RCC 7860 (cell line): ENCODE measurements around the gene FBXO46.
"Not testable (repeated sequence)": the region's sequence is repeated elsewhere in the genome, so short reads cannot be mapped to it uniquely, and the experiment has no call there.

Experiments used
- DNase-seq: peaks from one replicate; pipeline ENCODE4 v3.0.0-alpha.2; 2015; ENCODE audit warnings: low spot score
- FAIRE-seq: peaks from 2 replicates; lab custom pipeline; 2012; peaks lifted over from hg19 to GRCh38; lab: Jason Lieb, UNC

The FBXO46 gene

DNA sequence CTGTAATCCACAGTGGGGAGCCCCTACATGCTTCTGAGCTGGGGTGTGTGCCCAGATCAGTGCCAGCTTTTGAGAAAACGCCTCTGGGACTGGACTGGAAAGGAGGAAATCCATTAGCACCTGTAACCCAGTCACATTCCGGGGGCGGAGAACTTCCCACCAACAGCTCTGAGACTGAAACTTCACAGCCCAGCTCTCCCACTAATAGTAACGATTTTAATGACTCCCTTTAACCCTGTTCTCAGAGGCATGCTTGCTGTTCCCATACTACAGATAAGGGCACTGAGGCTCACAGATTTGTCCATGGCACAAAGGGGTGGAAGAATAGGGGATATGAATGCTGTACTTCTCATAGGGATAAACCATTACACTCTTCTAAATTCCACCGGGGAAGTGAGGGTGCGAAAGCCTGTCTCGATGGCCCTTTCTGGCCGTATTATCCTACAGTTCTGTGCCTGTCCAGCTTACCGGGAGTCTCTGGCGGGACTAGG, 851 bp downstream of the FBXO46 start:
- DNase-seq (no peak), FAIRE-seq (no peak)

DNA sequence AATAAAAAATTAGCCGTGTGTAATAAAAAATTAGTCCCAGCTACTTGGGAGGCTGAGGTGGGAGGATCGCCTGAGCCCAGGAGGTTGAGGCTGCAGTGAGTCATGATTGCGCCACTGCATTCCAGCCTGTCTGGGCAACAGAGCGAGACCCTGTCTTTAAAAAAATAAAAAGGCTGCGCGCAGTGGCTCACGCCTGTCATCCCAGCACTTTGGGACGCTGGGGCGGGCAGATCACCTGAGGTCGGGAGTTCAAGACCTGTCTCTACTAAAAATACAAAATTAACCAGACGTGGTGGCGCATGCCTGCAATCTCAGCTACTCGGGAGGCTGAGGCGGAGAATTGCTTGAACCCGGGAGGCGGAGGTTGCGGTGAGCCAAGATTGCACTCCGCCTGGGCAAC, 2.0 kb downstream of the FBXO46 start:
- FAIRE-seq, DNase-seq: not testable (repeated sequence)

DNA sequence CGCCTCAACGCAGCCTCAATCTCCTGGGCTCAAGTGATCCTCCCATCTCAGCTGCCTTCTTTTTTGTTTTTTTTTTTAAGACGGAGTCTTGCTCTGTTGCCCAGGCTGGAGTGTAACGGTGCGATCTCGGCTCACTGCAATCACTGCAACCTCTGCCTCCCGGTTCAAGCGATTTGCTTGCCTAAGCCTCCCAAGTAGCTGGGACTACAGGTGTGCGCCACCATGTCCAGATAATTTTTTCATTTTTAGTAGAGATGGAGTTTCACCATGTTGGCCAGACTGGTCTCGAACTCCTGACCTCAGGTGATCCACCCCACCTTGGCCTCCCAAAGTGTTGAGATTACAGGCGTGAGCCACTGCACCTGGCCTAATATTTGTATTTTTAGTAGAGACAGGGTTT, 10.6 kb downstream of the FBXO46 start:
- not testable (repeated sequence) for DNase-seq, FAIRE-seq

DNA sequence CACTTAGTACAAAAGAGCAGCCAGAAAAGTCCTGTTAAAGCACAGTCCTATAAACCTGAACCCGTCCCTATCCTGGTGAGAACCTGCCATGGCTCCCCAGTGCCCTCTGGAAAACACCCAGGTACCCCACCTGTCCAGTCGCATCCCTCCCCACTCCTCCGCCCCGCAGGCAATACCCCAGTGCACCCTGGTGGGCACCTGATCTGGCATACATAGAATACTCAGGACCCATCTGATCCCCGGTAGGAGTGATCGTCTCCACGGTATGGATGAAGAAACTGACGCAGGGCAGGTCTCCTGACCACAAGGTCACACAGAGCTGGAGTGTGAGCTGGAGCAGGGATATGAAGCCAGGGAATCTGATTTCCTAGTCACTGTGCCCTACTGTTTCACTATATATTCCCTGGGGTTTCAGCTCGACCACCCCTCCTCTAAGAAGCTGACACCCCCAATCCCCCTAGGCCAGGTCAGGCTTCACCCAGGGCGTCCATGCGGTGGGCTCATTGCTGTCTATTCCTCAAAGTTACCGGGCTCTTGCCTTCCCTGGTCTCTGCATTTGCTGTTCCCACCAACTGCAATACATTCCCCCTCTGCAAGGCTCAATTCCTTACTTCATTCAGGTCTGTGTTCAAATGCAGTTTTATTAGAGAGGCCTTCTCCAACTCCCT, 12.6 kb downstream of the FBXO46 start:
- DNase-seq: no peak
- FAIRE-seq: no peak

DNA sequence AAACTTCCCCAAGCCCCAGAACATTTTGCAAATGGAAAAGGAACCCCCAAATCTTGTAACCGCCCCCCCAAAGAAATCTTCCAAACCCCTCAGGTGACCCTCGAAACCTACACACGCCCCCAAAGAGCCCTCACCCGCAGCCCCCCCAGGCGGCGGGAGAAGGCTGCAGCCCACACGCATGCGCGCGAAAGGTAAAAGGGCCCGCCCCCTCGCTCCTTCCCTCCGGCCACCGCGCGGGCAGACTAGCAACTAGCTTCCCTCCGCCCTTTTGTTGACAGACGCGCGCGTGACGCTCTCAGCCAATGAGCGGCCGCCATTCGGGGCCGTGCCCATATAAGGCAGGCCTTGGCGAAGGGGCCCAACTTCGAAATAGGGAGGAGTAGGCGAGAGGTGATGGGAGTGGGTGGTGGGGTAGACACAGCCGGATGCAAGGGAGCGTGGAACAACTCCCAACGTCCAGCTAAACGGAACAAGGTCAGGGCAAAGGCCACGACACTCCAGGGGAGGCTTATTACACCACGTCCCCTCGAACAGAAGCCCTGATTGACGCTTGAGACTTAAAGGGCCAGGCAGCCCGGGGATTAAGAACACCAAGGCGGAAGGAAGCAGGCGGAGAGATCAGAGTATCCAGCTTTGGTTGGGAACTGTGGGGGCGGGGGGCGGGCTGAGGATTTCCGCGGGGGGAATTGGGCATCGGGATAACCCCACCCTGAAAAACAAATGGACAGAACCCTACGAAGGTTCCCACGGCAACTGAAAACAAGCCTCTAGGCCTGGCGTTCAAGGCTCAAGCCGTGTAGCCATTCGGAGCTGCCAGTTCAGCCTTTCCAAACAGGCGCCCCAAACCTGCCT, 13.3 kb downstream of the FBXO46 start:
- DNase-seq: peak; percentile 98
- peak; percentile 87 for FAIRE-seq

DNA sequence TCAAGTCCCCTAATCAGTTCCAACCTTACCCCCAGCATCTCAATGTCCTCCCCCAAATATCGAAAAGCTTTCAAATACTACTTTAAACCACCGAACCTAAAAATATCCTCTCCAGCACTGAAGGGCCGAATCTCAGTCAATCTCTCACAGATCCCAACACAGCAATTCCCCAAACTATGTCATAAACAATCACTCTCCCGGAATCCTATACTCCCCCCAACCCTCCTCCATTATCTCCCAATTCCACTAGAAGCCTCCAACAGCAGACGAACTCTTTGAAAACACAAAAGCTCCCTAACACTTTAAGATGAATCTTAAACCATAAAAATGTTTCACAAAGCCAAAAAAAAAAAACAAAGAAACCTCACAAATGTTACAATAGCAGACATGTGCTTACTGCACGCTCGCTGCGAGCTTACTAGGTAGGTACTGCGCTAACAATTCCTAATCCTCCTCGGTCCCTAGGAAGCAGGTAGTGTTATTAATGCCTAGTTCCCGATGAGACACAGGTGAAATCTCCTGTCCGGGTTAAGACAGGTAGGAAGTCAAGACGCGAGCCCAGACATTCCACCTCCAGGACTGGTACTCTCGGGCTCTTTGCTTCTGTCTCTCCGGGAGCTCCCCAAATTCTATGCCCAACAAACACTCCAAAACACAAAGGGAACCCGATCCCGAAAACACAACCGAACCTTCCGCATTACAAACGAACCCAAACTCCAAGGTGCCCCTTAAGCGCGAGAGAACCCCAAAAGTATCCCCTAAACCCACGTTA, 14.2 kb downstream of the FBXO46 start:
- FAIRE-seq (no peak), DNase-seq (no peak)

DNA sequence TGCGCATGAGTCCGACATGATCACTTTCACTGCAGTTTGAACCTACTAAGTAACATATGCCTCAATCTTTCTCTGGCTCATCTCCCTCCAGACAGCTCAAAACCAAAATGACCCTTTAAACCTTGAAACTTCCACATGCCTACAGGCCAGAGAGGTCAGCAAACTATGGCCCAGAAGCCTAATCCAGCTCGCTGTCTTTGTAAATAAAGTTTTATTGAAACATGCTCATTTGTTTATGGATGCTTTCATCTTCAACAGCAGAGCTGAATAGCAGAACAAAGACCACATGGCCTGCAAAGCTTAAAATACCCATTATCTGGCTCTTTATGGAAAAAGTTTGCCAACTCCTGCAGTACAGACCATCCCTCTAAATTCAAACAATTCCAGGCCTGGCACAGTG, 15.6 kb downstream of the FBXO46 start:
- DNase-seq (no peak), FAIRE-seq (no peak)

DNA sequence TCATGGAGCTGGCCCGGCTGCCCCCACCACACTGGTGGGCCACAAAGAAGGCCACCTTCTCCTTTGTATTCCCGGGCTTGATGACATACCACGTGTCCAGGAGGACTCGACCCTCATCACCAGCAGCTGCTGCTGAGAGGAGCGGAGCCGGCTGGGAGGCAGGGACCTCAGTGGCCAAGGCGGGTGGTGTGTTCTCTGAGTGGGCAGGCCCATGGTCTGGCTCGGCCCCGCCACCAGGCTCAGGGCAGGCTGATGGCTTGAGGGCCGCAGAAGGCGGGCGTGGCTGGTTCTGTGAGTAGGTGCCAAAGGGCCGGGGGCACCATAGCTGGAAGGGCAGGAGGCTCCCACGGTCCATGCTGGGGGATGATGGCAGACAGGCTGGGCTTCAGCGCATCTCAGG, 17.6 kb downstream of the FBXO46 start:
- no peak for DNase-seq
- FAIRE-seq: no peak

DNA sequence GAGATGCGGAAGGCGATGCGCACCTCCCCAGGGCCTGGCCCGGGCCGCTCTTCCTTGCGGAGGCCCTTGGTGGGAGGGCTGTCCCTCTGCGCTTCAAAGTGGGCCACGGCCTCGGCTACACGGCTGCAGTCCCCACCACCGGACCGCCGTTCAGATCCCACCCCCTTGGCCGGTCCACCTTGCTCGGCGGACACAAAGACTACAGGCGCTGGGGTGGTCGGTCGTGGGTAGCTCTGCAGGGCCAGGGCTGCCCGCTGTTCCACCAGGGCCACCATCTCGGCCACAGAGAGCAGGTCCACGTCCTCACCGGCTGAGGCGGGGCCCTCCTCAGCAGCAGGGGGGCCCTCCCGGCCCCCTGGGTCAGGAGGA, 18.0 kb downstream of the FBXO46 start:
- no peak for FAIRE-seq
- DNase-seq: no peak

DNA sequence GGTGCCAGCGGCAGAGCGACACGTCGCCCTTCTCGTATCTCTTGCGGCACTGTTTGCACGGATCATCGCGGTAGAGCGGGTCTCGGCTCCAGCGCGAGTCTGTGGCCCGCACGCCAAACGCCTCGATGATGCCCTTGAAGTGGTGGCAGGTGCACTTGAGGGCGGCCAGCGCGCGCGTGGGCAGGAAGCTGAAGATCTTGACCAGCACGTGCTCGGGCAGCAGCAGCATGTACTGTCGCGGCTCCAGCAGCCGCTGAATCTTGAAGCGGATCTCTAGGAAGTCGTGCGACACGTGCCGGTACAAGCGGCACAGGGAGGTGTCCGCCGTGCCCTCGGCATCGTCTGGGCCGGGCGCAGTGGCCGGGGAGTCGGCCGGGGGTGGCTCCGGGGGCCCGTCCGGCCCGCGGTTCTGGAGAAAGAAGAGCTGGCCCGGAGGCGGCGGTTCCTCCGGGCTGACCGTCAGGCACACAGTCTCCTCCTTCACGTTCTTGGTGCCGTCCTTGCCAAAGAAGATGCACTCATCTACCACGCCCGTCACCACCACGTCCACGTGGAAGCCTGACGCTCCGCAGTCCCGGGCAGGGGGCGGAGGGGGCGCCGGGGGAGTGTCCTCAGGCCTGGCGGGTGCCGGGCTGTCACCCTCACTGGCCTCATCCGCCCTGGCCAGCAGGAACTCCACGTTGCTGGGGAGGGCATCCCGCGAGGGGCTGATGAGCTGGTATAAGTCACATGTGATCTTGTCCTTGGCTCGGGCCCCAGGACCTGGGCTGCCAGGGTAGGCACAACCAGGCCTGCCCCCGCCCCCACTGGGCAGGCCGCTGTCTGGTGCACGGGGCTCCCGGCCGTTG, 18.6 kb downstream of the FBXO46 start:
- no peak for FAIRE-seq
- no peak for DNase-seq

DNA sequence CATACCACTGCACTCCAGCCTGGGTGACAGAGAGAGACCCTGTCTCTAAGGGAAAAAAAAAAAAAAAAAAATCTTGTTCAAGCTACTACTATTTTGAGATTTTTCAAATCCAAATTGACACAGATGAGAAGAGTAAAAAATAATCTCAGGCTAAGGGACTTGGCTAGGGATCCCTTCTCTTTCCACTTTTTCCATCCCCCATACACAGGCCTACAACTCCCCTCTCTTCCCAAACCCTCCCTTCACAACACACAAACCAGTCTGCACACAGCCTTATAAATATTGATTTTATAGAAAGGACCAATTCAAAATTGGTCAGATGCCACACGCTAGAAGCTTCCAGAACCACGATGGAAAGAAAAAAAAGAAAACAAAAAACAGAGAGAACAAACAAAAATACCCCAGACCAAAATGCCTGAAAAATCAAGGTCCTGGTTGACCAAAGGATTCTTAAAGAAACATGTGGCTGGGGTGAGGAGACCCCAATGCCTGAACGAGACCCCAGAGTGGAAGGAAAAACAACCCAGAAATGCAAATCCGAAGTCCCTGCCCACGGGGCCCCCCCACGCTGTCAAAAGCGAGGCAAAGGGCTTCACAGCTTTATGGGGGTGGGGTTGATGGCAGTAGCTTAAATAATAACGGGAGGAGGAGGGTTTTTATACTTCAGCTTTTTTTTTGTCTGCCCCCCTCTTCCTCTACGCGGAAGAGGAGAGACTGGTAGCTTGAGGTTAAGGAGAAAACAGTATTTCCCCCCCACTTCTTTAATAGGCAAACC, 20.2 kb downstream of the FBXO46 start:
- FAIRE-seq (no peak), DNase-seq (no peak)

DNA sequence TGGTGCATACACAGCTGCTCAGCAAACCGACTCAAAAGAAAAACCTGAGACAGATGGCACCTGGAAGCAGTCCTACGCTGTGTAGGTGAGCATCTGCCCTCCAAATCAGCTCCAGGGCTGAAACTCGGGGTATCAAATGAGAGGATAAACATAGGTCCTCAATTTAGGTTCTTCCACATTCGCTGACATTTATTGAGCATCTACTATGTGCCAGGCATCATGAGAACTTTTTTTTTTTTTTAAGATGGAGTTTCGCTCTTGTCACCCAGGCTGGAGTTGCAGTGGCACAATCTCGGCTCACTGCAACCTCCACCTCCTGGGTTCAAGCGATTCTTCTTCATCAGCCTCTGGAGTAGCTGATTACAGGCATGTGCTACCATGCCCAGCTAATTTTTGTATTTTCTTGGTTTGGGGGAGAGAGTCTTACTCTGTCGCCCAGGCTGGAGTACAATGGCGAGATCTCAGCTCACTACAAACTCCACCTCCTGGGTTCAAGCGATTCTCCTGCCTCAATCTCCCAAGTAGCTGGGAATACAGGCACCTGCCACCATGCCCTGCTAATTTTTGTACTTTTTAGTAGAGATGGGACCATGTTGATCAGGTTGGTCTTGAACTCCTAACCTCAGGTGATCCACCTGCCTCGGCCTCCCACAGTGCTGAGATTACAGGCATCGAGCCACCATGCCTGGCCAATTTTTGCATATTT, 24.8 kb downstream of the FBXO46 start:
- DNase-seq (no peak), FAIRE-seq (no peak)

DNA sequence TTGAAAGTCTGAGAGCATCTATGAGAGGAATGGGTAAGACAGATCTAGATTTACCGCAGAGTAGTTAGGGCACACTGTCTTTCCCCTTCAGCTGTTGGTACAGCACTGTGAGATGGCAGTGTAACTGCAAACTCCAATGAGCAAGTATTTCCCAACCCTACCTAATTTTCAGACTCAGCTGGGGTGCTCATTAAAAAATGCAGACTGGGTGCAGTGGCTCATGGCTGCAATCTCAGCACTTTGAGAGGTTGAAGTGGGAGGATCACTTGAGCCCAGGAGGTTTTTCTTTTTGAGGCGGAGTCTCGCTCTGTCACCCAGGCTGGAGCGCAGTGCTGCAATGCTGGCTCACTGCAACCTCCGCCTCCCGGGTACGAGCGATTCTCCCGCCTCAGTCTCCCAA, 25.6 kb downstream of the FBXO46 start:
- no peak for FAIRE-seq
- DNase-seq: no peak

DNA sequence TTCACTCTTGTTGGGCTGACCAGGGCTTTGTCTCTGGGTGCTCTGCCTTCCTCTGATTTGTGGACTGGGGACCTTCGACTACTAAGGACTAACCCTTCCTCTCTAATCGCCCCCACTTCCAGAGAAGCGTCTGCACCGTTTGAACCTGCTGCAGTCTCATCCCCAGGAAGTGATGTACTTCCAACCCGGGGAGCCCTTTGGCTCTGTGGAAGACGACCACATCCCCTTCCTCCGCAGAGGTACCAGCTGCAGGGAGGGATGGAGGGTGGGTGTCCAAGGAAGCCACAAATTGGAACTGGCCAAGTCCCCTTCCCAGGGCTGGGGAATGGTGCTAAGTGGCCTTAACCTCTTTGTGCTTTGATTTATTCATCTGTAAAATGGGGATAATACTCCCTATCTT, 29.0 kb downstream of the FBXO46 start:
- FAIRE-seq: no peak
- DNase-seq: no peak

DNA sequence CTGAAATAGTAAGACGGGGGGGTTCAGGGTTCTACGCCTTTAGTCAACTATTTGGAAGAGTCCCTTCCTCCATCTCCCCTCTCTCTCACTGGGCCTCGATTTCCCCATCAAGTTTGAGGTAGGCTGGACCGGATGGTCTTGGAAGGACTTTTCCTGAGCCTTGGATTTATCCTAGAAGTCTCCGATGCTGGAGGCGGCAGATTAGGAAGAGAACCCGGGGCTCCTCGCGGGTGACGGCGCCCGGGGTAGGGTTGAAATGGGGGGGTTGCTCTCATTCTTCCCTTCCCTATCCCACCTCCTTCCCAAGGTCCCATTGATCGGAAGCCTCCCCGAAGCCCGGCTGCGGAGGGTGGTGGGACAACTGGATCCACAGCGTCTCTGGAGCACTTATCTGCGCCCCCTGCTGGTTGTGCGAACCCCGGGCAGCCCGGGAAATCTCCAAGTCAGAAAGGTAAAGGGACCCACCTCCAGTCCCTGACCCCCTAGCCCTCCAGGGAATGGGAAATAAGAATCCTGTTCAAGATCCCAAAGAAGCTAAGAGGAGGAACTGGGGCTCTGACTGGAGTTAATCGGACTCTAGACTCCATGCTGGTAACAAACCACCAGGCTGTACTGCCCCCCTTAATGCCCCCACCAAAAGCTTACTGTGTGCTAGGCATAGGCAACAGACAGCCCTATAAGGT, 37.4 kb downstream of the FBXO46 start:
- no peak for FAIRE-seq
- DNase-seq: peak; percentile 35

DNA sequence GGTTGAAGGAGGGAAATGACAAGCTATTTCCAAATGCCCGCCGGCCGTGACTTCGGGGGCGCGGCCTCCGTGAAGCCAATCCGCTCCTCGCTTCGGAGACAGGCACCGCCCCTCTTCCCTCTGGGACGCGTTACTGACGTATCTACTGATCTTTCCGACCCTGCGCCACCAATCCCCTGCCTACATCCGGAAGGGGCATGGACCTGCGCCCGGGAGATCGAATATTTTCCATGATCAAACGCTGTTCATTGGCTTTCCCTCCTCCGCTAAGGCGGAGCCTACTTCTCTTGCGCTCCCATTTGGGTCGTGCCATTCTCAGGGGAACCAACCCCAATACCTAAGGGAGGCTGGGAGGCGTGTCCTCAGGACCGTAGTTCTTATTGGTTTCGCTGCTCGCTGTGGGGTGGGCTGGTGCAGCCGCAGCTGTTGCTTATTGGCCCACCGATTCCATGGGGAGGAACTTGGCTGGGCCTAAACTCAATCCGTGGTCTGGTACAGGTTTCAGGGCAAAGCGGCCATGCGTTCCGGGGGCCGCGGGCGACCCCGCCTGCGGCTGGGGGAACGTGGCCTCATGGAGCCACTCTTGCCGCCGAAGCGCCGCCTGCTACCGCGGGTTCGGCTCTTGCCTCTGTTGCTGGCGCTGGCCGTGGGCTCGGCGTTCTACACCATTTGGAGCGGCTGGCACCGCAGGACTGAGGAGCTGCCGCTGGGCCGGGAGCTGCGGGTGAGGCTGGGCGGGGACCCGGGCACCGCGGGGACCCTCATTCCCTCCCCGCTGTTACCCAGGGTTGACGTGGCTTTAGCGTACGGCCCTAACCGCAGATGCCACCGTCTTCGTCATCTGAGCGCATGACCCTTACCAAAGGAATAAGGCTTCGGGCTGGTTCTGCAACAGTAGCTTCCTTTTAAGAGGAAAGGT, 38.2 kb downstream of the FBXO46 start, which contains the start of gene QPCTL:
Gene QPCTL, plus strand, starts transcription at position 480 of the 919 bp plus-strand sequence. Its CDS starts 38 bp downstream, at position 518.
- DNase-seq (peak; percentile 97), FAIRE-seq (peak; percentile 95)

DNA sequence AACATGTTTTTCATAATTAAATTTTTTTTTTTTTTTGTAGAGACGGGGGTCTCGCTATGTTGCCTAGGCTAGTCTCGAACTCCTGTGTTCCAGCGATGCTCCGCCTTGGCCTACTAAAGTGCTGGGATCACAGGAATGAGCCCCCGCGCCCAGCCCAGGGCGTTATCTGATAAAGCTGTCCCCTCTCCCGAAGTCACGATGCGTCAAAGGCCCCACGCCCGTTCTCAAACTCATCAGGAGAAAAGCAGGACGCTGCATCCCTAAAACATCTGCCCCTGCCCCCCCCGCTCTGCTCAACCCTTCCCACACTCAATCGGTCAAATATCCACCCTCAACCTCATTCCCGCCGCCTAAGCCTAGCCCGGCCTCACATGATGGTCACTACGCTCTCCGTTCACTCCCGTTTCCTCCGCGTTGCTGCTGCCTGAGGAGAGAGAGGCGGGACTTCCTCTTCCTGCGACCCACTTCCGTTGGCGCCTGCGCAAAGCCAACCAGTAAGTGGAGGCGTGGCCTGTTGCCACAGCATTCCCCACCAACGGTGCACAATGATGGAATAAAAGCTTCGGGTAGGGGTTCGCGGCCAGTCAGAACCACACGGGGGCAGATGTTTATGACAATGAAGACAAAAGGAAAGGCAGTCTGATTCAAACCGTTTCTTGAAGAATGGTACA, 39.0 kb downstream of the FBXO46 start, which contains the start of gene SNRPD2:
Gene SNRPD2, minus strand, starts transcription at position 438 of the 671 bp plus-strand sequence. Its CDS starts 65 bp downstream, at position 373.
- peak; percentile 86 for DNase-seq
- peak; percentile 66 for FAIRE-seq
